ENCODE data around the gene AGER. TPM values are rescaled to one million over a fixed set of nuclear protein-coding genes. Genes with fewer than 3 reads are reported as not detected.
A peak's percentile ranks its signal among the peaks of the same experiment; 100 is the strongest.

AGER gene
- total RNA-seq, 4 donors from 2014 or later = 0.59 to 12.4 (median 2.5) TPM; not detected in 1

- Histone ChIP-seq H3K4me3 (no peak overlapping the region), H3K4me1 (peaks cover 9 to 14% of the 10 kb centered on the region in 2 donors), H3K36me3 (no peaks in the 10 kb centered on the region), H3K27ac (peak overlapping the region; percentile 96 to 98), H3K27me3 (no peaks in the 10 kb centered on the region), H3K9me3 (no peaks in the 10 kb centered on the region)
- DNase-seq = no peak
- intact Hi-C loops (cut with DNase I; ENCODE audit: low total_unique reads) = loop anchor here (10.0 kb wide), 1 partner anchor 55 kb away; the partner anchor contains the start of gene ATF6B
- TF ChIP-seq POLR2A (IDR thresholded peaks at IDR 0.05) (no peak), CTCF (IDR thresholded peaks at IDR 0.05) (no peak)
Measured at GRCh38 chr6:32179766-32180405, 4.2 kb downstream of the AGER start.

- Histone ChIP-seq H3K4me3 (peak overlapping the region; percentile 67 to 84), H3K9me3 (no peaks in the 10 kb centered on the region), H3K27me3 (no peaks in the 10 kb centered on the region), H3K27ac (peak overlapping the region; percentile 96 to 98), H3K4me1 (peaks cover 9 to 14% of the 10 kb centered on the region in 2 donors), H3K36me3 (no peaks in the 10 kb centered on the region)
- no peak for DNase-seq
- intact Hi-C loops (cut with DNase I; ENCODE audit: low total_unique reads) = loop anchor here (10.0 kb wide), 1 partner anchor 54 kb away; the partner anchor contains the start of gene ATF6B
- TF ChIP-seq POLR2A (IDR thresholded peaks at IDR 0.05) = no peak
- TF ChIP-seq CTCF (IDR thresholded peaks at IDR 0.05) = no peak
Measured at GRCh38 chr6:32178547-32179440, 5.3 kb downstream of the AGER start.

- Histone ChIP-seq H3K27ac (peak within 1 kb of the TSS; percentile 96 to 98), H3K36me3 (no peaks in the 10 kb centered on the region), H3K9me3 (no peaks in the 10 kb centered on the region), H3K27me3 (no peaks in the 10 kb centered on the region), H3K4me3 (peak within 1 kb of the TSS; percentile 84 to 99), H3K4me1 (peaks cover 9 to 14% of the 10 kb centered on the region in 2 donors)
- intact Hi-C loops (cut with DNase I; ENCODE audit: low total_unique reads) = loop anchor here (10.0 kb wide), 1 partner anchor 53 kb away; the partner anchor contains the start of gene ATF6B
- TF ChIP-seq POLR2A (IDR thresholded peaks at IDR 0.05) (peak in 1 of 2 donors; percentile 37), CTCF (IDR thresholded peaks at IDR 0.05) (peak in 1 of 4 experiments; percentile 20)
- DNase-seq = peak; percentile 95 to 99
Measured at GRCh38 chr6:32177788-32178546, 6.1 kb downstream of the AGER start, which contains the start of gene RNF5. Gene RNF5 (plus strand): TSS chr6:32178405. CDS start chr6:32178512, 107 bp downstream.

GRCh38 chr6:32177183-32177787 is 6.8 kb downstream of the AGER start:
- no peaks in the 10 kb centered on the region for H3K36me3 ChIP-seq
- TF ChIP-seq POLR2A (IDR thresholded peaks at IDR 0.05) = peak; percentile 24 to 63
- no peak for TF ChIP-seq CTCF (IDR thresholded peaks at IDR 0.05)
- H3K4me1 ChIP-seq = peaks cover 9 to 14% of the 10 kb centered on the region in 2 donors
- DNase-seq = peak in 1 of 2 donors; percentile 56
- no peaks in the 10 kb centered on the region for H3K27me3 ChIP-seq
- H3K9me3 ChIP-seq = no peaks in the 10 kb centered on the region
- peak overlapping the region; percentile 96 to 98 for H3K27ac ChIP-seq
- peak overlapping the region; percentile 84 to 99 for H3K4me3 ChIP-seq
- intact Hi-C loops (cut with DNase I; ENCODE audit: low total_unique reads) = loop anchor here (10.0 kb wide), 1 partner anchor 52 kb away; the partner anchor contains the start of gene ATF6B
